HG03378 (cell line): ENCODE results near the gene ZNF232.
"Not testable (repeated sequence)": the region's sequence is repeated elsewhere in the genome, so short reads cannot be mapped to it uniquely, and the experiment has no call there.

ENCODE experiments used
- ATAC-seq: cut with Tn5 transposase; IDR thresholded peaks from one replicate; pipeline ENCODE4 v1.9.1; 2021; ENCODE audit warnings: mild to moderate bottlenecking, moderate library complexity; ENCODE audit not compliant: unreplicated experiment

ZNF232 gene

DNA sequence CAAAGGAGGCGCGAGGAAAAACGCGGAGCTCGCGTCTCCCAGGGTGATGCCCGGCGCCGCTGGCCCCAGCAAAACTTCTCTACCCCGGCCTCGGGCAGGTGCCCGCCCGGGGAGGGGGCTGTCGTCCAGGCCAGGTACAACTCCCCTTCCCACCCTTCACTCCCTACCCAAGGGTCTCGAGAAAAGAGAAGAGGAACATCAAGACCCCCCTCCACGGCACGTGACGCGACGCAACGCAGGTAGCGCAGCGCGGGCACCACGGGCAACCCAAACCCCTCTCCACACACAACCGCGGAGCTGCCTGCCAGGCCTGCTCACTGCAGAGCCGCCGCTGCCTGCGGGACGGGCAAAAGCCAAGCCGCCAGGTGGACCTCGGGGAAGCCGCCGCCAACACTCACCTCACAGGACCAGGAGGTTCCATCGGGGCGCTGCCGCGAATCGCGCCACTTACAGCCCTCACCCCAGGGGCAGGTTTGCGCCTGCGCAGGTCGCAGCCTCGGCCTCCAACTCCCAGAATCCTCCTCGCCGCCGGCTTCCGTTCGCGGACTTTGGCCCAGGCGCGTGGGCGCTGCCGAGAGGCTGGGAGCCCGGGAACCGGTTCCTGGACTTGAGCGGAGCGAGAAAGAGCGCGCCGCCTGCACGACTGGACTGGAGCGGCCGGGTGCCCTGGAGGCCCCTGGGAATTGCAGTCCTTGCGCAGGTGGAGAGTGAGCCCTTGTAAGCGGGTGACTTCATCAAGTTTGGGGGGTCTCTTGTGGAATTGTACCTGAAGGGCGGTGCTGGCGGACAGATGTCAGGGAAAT, at the start of gene ZNF232:
Gene ZNF232, minus strand, starts transcription at position 477 of the 803 bp plus-strand sequence. Its CDS starts 56 bp downstream, at position 421.
- peak; percentile 86 for ATAC-seq

DNA sequence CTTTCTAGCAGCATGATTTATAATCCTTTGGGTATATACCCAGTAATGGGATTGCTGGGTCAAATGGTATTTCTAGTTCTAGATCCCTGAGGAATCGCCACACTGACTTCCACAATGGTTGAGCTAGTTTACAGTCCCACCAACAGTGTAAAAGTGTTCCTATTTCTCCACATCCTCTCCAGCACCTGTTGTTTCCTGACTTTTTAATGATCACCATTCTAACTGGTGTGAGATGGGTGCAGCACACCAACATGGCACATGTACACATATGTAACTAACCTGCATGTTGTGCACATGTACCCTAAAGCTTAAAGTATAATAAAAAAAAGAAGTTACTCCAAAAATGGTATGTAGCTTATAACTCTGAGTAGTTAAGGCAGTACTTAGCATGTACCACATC, 49.0 kb upstream of the ZNF232 start:
- ATAC-seq: not testable (repeated sequence)

DNA sequence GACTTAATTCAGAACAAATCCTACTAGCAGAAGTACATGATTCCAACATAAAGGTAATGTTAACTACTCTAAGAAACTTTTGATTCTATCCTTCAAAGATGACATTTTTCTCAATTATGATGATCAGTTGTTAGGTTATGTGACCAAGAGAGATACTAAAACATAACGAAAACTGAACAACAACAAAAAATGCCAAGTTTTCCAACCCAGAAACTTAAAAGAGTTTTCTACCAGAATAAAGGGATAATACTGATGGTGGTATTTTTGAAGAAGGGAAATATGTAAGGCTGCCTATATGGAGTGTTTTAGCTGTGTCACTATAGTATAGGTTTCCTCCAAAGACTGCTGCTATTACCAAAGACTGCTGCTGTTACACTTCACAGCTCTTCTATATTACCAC, 34.4 kb upstream of the ZNF232 start:
- not testable (repeated sequence) for ATAC-seq

DNA sequence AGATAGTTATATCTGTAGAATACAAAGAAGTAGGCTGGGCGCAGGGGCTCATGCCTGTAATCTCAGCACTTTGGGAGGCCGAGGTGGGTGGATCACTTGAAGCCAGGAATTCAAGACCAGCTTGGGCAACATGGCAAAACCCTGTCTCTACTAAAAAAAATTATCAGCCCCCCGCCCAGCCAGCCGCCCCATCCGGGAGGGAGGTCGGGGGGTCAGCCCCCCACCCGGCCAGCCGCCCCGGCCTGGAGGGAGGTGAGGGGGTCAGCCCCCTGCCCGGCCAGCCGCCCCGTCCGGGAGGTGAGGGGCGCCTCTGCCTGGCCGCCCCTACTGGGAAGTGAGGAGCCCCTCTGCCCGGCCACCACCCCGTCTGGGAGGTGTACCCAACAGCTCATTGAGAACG, 31.2 kb upstream of the ZNF232 start:
- not testable (repeated sequence) for ATAC-seq

DNA sequence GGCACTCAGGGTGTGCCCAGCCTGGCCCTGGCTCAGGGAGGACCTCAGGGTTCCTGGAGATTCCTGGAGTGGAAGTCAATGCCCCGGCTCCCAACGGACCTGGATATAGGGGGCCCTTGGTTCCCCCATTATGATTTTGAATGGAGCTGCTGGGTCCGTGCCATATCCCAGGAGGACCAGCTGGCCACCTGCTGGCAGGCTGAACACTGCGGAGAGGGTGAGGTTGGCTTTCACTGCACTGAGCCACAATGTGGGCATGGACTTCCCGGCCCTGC, 27.7 kb upstream of the ZNF232 start:
- no peak for ATAC-seq

DNA sequence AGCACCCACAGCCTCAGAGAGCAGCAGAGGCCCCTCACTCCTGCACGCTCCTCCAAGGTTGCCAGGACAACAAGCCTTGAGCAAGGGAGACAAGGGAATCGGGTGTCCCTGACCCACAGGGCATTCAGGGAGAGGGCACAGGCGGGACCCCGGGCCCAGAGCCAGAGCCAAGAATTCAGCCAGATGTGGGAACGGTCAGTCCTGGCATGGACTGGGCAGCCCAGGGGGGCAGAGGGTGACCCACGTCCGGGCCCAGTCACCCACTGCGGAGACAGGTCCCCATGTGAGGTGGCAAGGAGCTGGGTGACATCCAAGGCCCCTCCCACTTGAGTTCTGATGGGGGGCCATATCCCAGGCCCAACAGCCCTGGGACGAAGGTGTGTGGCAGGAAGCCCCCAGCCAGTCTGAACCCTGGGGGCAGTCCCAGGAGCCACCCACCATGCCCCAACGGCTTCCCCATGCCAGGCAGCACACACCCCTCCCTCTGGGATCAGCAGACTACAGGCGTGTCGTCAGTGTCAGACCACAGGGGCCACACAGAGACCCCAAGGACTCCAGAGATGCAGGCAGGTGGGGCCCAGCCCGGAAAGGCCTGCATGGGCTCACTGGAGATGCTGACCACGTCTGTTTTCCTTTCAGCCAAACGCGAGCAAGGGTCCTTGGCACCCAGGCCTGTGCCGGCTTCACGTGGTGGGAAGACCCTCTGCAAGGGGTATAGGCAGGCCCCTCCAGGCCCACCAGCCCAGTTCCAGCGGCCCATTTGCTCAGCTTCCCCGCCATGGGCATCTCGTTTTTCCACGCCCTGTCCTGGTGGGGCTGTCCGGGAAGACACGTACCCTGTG, 27.2 kb upstream of the ZNF232 start:
- no peak for ATAC-seq

DNA sequence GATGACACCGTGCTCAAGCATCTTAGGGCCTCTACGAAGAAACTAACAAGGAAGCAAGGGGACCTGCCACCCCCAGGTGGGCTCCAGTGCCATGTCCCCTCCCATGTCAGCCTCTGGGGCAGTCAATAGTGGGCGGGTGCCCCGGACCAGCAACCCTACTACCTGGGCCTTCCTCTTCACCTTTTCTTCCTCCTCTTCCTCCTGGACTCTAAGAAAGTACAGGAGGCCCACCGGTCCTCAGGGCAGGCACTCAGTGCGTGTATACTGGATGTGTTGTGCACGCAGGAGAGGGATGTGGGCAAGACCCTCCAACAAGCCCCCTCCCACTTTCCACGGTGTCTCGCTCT, 26.5 kb upstream of the ZNF232 start:
- not testable (repeated sequence) for ATAC-seq

DNA sequence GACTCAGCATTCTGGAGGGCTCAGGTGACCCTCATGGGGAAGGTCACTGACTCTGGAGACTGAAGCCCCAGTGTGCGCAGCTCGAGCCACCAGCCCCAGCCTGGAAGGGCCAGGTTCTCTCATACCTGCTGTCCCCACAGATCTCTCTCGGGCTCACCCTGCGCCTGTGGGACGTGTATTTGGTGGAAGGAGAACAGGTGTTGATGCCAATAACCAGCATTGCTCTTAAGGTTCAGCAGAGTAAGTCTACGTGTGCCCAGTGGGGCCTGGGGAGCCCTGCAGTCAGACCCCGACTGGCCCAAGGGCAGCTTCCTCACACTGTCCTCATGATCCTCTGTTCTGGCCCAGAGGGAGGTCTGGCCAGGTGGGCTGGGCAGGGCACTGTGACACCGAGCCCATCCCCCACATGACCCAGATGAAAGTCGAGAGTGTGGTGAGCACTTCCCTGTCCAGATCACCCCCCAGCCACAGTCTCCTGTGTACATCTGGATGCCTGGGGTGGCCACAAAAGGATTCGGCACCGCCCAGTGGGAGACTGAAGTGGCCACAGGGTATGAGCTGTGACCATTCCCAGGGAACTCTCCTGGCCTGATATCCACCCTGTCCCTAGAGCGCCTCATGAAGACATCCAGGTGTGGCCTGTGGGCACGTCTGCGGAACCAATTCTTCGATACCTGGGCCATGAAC, 26.0 kb upstream of the ZNF232 start:
- not testable (repeated sequence) for ATAC-seq

DNA sequence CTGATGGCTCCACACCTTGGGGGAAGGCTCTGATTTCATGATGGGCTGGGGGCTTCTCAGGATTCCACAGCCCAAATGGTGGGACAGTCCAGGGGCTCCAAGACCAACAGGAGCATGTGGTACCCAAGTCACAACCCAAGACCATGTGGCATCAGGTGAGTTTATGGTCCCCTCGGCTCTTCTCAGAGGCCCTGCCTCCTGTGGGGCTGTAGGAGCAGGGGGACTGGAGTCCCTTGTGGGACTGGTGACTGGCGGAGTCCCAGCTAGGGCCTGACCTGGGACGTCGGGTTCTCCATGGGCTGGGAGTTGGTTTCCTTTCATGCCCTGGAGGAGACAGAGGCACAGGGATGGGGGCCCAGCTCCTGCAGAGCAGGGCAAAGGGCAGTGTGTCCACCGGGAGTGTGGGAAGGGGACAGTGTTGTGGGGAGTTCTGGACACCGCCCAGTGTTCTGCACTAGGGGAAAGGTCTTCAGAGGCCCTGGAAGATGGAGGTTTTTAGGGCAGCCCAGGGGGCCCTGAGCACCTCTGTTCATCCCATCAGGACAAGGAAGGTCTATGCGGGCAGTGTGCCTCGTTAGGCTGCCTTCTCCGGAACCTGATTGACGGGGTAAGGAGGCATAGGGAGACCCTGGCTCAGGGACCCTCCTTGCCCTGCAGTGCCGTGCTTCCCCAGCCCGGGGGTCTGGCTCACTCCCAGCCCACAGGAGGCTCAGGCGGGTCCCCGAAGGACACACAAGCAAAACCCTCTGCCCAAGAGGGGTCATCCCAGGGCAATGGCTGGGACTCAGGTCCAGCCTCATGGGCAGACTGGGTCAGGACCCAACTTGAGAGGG, 25.1 kb upstream of the ZNF232 start:
- ATAC-seq: not testable (repeated sequence)

DNA sequence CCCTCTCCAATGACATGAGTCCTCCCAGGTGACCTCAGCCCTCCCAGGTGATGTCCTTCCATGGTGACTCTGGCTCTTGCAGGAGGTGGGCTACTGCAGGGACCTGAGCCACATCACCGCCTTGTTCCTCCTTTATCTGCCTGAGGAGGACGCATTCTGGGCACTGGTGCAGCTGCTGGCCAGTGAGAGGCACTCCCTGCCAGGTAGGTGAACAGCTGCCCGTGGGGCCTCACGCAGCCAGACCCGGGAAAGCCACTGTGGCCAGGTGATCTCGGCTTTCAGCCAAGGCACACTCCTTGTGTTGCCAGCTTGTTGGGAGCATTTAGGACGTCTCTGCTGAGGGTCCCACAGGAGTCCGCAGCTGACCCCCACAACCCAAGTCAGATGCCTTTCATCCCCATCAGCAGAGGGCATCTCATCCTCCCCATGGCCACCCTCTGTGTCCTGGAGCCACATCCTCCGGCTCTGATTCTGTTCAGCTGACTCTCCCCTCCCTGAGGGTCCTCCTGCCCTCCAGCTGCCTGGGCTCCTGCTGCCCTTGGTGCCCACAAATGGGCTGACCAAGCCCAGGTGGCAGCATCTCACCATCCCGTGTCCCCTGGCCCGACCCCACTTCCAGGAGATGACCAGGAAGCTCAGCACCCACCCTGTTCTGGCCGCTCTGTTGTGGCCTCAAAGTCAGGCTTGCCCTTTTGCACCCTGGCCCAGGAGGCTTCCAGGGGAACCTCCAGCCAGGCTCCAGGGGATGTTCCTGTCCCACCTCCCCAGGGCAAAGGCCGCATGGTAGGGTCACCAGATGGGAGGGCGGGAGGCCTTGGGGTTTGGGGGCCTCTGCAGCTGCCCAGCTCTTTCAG, 24.3 kb upstream of the ZNF232 start:
- no peak for ATAC-seq

DNA sequence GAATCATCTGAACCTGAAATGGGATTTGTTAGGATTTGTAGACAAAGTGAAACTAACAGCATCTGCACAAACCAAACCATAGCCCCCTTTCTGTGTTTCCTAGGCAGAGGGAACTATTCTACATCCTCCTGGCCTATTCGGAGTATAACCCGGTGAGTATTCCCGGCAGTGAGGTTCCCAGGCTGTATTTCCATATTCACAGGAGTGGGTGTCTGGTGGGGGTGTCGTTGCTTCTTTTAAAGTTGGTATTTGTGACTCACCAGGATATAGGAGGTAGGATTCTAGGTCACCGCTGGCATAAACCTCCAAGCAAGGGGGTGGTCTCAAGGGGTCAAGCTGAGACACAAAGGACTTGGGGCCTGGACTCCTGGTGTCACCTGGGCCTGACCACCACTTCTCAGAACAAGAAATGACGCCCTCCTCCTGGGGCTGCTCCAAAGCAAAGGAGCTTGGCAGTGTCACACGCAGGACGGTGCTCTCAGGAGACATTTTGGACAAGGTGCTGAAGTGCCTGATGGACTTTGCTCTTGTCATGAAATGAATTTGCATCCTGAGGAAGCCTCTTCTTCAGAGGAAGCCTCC, 23.5 kb upstream of the ZNF232 start:
- not testable (repeated sequence) for ATAC-seq

DNA sequence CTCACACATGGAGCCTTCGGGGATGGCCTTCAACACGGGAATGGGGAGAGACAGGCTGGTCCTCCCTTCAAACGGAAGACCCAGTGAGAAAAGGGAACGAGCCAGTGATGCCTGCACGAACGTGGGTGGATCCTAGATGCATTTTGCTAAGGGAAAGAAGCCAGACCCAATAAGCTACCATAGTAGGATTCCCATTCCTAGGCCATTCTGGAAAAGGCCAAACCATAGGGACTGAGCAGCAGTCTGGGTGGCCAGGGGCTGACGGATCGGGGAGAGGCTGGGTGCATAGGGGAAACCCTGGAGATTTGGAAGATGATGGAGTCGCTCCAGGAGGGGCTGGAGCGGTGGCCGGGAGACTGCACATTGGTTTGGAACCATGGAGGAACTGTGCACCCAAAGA, 22.9 kb upstream of the ZNF232 start:
- not testable (repeated sequence) for ATAC-seq

DNA sequence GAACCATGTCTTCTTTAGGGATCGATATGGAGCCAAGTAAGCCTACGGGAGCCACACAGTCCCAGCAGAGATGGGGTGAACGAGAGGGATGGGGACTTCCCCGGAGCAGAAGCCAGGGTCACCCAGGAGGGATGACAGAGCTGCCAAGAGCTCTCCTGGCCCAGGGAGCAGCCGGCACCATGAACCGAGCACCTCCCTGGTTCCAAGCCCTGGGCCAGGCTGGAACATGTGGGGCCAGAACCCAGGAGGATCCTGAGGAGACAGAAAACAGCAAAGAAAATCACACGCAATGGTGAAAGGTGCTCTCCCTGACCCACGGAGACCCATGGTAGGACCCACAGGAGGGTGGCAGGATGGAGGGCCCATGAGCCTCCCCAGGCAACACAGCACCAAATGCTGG, 22.3 kb upstream of the ZNF232 start:
- not testable (repeated sequence) for ATAC-seq

DNA sequence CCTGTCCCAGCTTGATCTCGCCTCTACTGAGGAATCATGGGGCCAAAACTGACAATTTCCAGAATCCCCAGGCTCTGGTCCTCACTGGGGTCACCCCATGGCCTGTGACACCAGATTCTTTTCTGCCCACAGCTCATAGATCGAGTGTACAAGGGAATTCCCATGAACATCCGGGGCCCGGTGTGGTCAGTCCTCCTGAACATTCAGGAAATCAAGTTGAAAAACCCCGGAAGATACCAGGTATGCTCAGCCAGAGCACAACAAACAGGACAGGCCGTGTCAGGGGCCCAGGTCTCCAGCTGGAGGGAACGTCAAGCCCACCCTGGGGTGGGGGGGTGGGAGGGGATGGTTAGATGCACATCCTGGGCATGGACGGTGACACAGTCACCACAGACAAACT, 21.6 kb upstream of the ZNF232 start:
- ATAC-seq: no peak

DNA sequence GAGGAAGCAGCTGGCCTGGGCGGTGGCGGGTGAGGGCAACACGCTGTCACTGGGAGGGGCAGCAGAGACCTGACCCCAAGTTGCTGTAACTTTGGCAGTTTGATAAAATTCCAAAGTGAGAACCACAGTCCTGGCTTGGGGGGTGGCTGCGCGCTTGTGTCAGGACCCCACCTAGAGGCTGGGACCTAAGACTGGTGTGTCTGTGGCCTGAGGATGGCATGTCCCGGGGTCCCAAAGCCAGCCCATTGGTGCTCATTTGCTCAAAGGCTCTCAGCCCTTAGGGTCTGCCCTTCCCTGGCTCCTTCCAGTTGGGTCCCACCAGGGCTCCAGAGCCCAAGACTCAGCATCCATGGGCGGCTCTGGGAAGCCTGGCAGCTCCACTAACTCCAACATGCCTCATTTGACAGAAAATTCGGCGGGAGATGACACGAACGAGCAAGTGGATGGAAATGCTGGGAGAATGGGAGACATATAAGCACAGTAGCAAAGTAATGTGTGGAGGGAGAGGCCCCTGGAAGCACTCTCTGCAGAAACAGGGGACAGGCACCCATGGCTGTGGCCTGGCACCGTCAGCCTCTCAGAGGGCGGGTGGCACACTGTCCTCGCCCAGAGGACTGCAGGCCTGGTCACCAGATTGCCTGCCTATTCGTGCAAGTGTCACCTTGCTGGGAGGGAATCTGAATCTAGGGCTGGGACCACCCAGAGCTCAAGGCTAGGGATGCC, 21.0 kb upstream of the ZNF232 start:
- not testable (repeated sequence) for ATAC-seq

DNA sequence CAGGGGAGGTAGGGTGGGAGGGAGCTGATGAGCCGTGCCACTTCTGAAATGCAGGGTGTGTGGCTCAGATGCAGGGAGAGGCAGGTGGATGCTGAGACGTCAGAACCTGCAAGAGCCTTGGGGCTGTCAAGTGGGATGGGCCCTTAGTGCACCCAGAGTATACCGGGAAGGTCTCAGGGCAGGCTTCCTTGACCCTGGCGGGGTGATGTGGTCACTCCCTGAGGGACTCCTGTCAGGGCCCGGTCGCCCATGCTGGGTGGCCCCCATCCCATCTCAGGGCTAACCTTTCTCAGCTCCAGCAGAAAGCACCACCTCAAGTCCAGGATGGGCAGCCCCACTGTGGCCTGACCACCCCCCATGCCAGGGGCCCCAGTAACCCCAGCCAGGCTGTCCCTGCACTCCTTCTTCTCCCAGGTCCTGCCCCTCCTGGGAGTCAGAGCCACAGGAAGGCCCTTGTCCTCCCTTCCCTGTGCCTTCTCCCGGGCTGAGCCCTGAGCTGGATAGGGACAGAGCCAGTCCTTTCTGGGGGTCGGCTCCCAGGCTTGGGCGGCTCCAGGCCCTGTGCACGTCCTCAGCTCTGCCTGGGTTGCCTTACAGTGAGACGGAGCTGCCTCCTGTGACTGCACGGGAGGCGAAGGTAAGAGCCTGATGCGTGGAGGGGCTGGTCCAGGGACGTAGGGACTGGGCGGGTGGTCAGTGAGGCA, 20.3 kb upstream of the ZNF232 start:
- ATAC-seq: not testable (repeated sequence)

DNA sequence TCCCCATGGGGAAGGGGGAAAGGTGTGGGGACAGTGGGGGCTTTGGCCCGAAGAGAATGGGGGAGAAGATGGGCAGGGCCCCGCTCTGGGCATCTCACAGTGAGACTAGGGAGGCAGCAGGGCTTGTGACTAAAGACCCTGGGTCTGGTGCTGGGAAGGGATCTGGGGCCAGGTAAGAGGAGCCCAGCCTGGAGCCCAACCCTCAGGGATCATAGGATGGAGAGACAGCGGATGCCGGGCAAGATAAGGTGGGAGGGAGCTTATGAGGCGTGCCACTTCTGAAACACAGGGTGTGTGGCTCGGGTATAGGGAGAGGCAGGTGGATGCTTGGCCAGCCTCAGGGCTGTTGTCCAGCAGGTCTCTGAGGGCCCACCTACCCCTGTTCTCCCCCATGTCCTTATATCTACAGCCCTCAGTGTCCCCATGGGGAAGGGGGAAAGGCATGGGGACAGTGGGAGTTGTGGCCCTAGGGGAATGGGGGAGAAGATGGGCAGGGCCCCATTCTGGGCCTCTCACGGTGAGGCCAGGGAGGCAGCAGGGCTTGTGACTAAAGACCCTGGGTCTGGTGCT, 19.6 kb upstream of the ZNF232 start:
- ATAC-seq: no peak

DNA sequence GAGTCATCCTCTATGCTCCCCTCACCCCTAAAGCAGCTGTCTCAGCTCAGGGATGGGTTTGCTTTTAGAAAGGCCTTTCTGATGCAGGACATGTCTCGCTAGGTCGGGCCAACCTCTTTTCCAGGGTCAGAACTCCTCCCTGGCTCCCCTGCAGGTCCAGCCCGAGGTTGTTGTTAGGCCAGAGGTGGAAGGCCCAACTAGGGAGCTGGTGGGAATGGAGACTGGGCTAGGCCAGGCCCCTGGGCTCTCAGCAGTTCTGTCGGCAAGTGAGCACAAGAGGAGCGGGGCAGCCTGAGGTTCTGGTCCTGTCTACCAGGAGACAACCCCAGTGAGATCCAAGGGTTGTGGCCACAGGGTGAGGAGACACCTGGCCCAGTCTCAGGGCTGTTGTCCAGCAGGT, 19.0 kb upstream of the ZNF232 start:
- not testable (repeated sequence) for ATAC-seq
